Measurements from ENCODE around the gene ST14. TPM values are rescaled to one million over a fixed set of nuclear protein-coding genes. Genes with fewer than 3 reads are reported as not detected.

The ST14 gene
- polyA plus RNA-seq, 1 of the 3 experiments (the other 2 are of a cell fraction), result not detected

DNA sequence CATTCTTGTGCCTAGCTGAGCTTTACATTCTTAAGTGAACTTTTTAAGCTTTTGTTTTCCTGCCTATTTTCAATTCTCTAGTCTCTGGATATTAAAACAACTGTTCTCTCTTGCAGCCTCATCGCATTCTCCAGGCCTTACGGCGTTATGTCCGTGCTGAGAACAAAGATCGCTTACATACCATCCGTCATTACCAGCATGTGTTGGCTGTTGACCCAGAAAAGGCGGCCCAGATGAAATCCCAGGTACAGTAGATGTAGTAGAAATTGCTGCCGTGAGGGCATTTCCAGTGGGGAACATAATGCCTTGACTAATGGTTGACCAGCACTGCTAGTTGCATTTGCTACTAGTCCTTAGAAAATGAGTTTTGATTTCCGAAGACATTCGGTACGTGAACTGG is 29.7 kb upstream of the ST14 start:
- H3K27ac ChIP-seq (ENCODE audit: low read depth in 2 of 2, low read length in 1 of 2), result no peak overlapping the region; a peak in 1 of 4 replicates
- WGBS (ENCODE audit: low lambda C conversion rate), result 98% methylated on average over 11 of the region's 11 CpGs
- peaks cover 0 to 5% of the 10 kb centered on the region in 2 experiments; a peak in 1 of 4 replicates for H3K4me1 ChIP-seq (ENCODE audit: control insufficient read depth in 1 of 2, insufficient read depth in 2 of 2, low read depth in 1 of 2, low read length in 1 of 2)
- no peak overlapping the region for H2AFZ ChIP-seq (ENCODE audit: low read depth)
- no peak overlapping the region for H3K4me3 ChIP-seq (ENCODE audit: low read depth in 2 of 2, low read length in 1 of 2)
- no peaks in the 10 kb centered on the region for H3K9me3 ChIP-seq
- H3K36me3 ChIP-seq (replicated peaks in 1 of 2; ENCODE audit: control insufficient read depth in 1 of 2, insufficient read depth in 2 of 2, low read length in 1 of 2), result peaks cover 81 to 88% of the 10 kb centered on the region in 2 experiments
- no peaks in the 10 kb centered on the region for H3K27me3 ChIP-seq (ENCODE audit: insufficient read depth)
- peaks cover 18% of the 10 kb centered on the region; the same call in 1 of the 2 replicates for H4K20me1 ChIP-seq (ENCODE audit: insufficient read depth)
- POLR2A ChIA-PET, result no interaction called here
- no peak overlapping the region for H3K9ac ChIP-seq
- TF ChIP-seq SIN3A (IDR thresholded peaks at IDR 0.05; ENCODE audit: borderline replicate concordance, low read depth, low read length), result no peak
- TF ChIP-seq YY1 (IDR thresholded peaks at IDR 0.05; ENCODE audit: low read depth), result no peak
- TF ChIP-seq FOSL2 (IDR thresholded peaks at IDR 0.05; ENCODE audit: borderline replicate concordance, low read depth), result no peak
- TF ChIP-seq TEAD4 (IDR thresholded peaks at IDR 0.05; ENCODE audit: borderline replicate concordance, insufficient read depth), result no peak
- TF ChIP-seq TCF12 (IDR thresholded peaks at IDR 0.05), result no peak
- no peak for TF ChIP-seq RAD21 (IDR thresholded peaks at IDR 0.05; ENCODE audit: low read length)
- no peak for TF ChIP-seq EZH2phosphoT487 (IDR thresholded peaks at IDR 0.05; ENCODE audit: borderline replicate concordance, low read depth)
- TF ChIP-seq GABPA (IDR thresholded peaks at IDR 0.05; ENCODE audit: low read depth), result no peak
- TF ChIP-seq SMC3 (IDR thresholded peaks at IDR 0.05; ENCODE audit: low read depth, low read length), result no peak
- TF ChIP-seq, protein P1, sequence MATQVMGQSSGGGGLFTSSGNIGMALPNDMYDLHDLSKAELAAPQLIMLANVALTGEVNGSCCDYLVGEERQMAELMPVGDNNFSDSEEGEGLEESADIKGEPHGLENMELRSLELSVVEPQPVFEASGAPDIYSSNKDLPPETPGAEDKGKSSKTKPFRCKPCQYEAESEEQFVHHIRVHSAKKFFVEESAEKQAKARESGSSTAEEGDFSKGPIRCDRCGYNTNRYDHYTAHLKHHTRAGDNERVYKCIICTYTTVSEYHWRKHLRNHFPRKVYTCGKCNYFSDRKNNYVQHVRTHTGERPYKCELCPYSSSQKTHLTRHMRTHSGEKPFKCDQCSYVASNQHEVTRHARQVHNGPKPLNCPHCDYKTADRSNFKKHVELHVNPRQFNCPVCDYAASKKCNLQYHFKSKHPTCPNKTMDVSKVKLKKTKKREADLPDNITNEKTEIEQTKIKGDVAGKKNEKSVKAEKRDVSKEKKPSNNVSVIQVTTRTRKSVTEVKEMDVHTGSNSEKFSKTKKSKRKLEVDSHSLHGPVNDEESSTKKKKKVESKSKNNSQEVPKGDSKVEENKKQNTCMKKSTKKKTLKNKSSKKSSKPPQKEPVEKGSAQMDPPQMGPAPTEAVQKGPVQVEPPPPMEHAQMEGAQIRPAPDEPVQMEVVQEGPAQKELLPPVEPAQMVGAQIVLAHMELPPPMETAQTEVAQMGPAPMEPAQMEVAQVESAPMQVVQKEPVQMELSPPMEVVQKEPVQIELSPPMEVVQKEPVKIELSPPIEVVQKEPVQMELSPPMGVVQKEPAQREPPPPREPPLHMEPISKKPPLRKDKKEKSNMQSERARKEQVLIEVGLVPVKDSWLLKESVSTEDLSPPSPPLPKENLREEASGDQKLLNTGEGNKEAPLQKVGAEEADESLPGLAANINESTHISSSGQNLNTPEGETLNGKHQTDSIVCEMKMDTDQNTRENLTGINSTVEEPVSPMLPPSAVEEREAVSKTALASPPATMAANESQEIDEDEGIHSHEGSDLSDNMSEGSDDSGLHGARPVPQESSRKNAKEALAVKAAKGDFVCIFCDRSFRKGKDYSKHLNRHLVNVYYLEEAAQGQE (IDR thresholded peaks at IDR 0.05; ENCODE audit: low read depth, low read length), result no peak
- TF ChIP-seq GATA2 (CRISPR knock-in tag; IDR thresholded peaks at IDR 0.05), result no peak
- TF ChIP-seq FOXM1 (IDR thresholded peaks at IDR 0.05; ENCODE audit: low read depth), result no peak
- TF ChIP-seq, protein P2, sequence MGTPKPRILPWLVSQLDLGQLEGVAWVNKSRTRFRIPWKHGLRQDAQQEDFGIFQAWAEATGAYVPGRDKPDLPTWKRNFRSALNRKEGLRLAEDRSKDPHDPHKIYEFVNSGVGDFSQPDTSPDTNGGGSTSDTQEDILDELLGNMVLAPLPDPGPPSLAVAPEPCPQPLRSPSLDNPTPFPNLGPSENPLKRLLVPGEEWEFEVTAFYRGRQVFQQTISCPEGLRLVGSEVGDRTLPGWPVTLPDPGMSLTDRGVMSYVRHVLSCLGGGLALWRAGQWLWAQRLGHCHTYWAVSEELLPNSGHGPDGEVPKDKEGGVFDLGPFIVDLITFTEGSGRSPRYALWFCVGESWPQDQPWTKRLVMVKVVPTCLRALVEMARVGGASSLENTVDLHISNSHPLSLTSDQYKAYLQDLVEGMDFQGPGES (IDR thresholded peaks at IDR 0.05; ENCODE audit: low read depth, low read length), result no peak
- H3K9me2 ChIP-seq, result no peaks in the 10 kb centered on the region
- H3K79me2 ChIP-seq (ENCODE audit: insufficient read depth), result peaks cover 19% of the 10 kb centered on the region
- CTCF ChIA-PET, result interaction anchor here (1.7 to 6.6 kb wide), 3 partner anchors 14 to 206 kb away, joined by 4 to 150 read pairs (median 30); no protein-coding TSS in a partner anchor
- H3K4me2 ChIP-seq, result no peak overlapping the region
- no peak for DNase-seq
- H3F3A ChIP-seq (replicated peaks; ENCODE audit: insufficient read depth), result peaks cover 16% of the 10 kb centered on the region

All from SK-N-SH (cell line).